Measurements from ENCODE around the gene CRTC2. TPM values are rescaled to one million over a fixed set of nuclear protein-coding genes. Genes with fewer than 3 reads are reported as not detected.

CRTC2 gene
- total and polyA plus RNA-seq, 9 of the 15 experiments (the other 6 are each of a cell fraction or from before 2014, with no cell fraction given), result 2.7 to 26.4 (median 10.2) TPM

DNA sequence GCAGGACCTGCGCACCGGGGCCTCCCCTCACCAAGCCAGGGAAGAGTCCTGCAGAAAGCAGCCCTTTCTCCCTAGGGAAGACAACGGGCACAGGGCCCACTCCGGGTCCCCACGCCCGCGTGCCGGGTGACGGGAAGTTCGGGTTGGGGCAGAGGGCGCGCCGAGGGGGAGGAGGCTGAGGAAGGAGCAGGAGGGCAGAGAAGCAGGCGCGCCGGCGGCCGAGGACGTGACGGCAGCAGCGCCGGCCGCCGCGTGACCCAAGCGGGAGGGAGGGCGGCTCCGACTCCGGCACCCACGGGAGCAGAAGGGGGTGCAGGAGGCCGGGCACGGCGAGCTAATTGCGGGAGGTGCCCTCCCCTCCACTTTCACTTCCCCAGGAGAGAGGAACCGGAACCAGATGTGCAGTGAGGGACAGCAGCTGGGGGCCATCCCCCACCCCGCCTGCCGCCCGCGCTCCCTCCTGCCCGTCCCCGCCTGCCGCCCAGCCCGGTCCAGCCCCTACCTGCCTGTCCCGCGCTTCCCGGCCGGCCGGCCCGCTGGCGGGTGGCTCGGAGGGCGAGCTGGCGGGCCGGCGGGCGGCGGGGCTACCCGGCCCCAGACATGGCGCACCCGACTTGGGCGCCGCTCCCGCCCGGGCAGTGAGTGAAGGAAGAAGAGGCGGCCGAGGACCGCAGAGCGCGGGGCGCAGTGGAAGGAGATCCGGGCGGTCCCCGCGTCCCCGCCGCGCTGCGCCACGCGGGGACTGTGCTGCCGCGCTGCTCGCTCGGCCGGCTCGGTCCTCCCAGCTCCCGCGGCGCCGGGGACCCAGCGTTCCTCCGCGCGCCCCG is 12.4 kb downstream of the CRTC2 start (continued):
- TF ChIP-seq ZNF584 (CRISPR knock-in tag; IDR thresholded peaks at IDR 0.05; ENCODE audit: low read depth) (0 out of 2 replicates have a peak, but pooled peaks have one; percentile 47), DACH1 (IDR thresholded peaks at IDR 0.05; ENCODE audit: partially characterized antibody) (peak; percentile 22), FOXA3 (CRISPR knock-in tag; conservative IDR thresholded peaks at IDR 0.05 in 1 of 2, IDR thresholded peaks at IDR 0.05 in 1 of 2) (no peak), GATAD2B (IDR thresholded peaks at IDR 0.05; ENCODE audit: borderline replicate concordance) (peak; percentile 81), TSC22D4 (tag; IDR thresholded peaks at IDR 0.05) (no peak), POLR2H (tag; IDR thresholded peaks at IDR 0.05; ENCODE audit: low read depth) (no peak), CTBP1 (IDR thresholded peaks at IDR 0.05; ENCODE audit: borderline replicate concordance) (peak; percentile 11; the same call in 1 of the 2 replicates), MCM7 (IDR thresholded peaks at IDR 0.05) (no peak), ZNF764 (CRISPR knock-in tag; IDR thresholded peaks at IDR 0.05; ENCODE audit: low read depth) (no peak), SP1 (CRISPR knock-in tag; IDR thresholded peaks at IDR 0.05) (peak; percentile 54; the same call in 1 of the 2 replicates), CXXC5 (CRISPR knock-in tag; IDR thresholded peaks at IDR 0.05) (no peak; the same call in 1 of the 2 replicates), GTF2A2 (tag; IDR thresholded peaks at IDR 0.05) (no peak), ZBTB17 (CRISPR knock-in tag; IDR thresholded peaks at IDR 0.05) (no peak), PHF8 (IDR thresholded peaks at IDR 0.05; ENCODE audit: borderline replicate concordance, low read length) (peak; percentile 62; the same call in 1 of the 2 replicates), OTX1 (CRISPR knock-in tag; IDR thresholded peaks at IDR 0.05) (0 out of 2 replicates have a peak, but pooled peaks have one; percentile 4), EHMT2 (IDR thresholded peaks at IDR 0.05) (no peak), RBBP5 (IDR thresholded peaks at IDR 0.05; ENCODE audit: borderline replicate concordance, insufficient read depth, low read length, poor library complexity, severe bottlenecking) (peak; percentile 83)
- TF ChIP-seq, protein P1, sequence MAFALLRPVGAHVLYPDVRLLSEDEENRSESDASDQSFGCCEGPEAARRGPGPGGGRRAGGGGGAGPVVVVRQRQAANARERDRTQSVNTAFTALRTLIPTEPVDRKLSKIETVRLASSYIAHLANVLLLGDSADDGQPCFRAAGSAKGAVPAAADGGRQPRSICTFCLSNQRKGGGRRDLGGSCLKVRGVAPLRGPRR (CRISPR knock-in tag; IDR thresholded peaks at IDR 0.05), result 0 out of 2 replicates have a peak, but pooled peaks have one; percentile 47
- TF ChIP-seq, protein P2, sequence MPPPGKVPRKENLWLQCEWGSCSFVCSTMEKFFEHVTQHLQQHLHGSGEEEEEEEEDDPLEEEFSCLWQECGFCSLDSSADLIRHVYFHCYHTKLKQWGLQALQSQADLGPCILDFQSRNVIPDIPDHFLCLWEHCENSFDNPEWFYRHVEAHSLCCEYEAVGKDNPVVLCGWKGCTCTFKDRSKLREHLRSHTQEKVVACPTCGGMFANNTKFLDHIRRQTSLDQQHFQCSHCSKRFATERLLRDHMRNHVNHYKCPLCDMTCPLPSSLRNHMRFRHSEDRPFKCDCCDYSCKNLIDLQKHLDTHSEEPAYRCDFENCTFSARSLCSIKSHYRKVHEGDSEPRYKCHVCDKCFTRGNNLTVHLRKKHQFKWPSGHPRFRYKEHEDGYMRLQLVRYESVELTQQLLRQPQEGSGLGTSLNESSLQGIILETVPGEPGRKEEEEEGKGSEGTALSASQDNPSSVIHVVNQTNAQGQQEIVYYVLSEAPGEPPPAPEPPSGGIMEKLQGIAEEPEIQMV (tag; conservative IDR thresholded peaks at IDR 0.05; ENCODE audit: low read depth), result no peak
- TF ChIP-seq, protein P3, sequence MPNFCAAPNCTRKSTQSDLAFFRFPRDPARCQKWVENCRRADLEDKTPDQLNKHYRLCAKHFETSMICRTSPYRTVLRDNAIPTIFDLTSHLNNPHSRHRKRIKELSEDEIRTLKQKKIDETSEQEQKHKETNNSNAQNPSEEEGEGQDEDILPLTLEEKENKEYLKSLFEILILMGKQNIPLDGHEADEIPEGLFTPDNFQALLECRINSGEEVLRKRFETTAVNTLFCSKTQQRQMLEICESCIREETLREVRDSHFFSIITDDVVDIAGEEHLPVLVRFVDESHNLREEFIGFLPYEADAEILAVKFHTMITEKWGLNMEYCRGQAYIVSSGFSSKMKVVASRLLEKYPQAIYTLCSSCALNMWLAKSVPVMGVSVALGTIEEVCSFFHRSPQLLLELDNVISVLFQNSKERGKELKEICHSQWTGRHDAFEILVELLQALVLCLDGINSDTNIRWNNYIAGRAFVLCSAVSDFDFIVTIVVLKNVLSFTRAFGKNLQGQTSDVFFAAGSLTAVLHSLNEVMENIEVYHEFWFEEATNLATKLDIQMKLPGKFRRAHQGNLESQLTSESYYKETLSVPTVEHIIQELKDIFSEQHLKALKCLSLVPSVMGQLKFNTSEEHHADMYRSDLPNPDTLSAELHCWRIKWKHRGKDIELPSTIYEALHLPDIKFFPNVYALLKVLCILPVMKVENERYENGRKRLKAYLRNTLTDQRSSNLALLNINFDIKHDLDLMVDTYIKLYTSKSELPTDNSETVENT (CRISPR knock-in tag; IDR thresholded peaks at IDR 0.05), result peak; percentile 12; the same call in 1 of the 2 replicates
- TF ChIP-seq, protein P4, sequence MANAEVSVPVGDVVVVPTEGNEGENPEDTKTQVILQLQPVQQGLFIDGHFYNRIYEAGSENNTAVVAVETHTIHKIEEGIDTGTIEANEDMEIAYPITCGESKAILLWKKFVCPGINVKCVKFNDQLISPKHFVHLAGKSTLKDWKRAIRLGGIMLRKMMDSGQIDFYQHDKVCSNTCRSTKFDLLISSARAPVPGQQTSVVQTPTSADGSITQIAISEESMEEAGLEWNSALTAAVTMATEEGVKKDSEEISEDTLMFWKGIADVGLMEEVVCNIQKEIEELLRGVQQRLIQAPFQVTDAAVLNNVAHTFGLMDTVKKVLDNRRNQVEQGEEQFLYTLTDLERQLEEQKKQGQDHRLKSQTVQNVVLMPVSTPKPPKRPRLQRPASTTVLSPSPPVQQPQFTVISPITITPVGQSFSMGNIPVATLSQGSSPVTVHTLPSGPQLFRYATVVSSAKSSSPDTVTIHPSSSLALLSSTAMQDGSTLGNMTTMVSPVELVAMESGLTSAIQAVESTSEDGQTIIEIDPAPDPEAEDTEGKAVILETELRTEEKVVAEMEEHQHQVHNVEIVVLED (CRISPR knock-in tag; IDR thresholded peaks at IDR 0.05), result peak; percentile 51

All from K562 (cell line).